Thyroid gland (tissue), 4 donors: ENCODE results near the gene TRIM24.

Experiments used
- CTCF ChIP-seq, 6 experiments: fragments of 200-600 bp in 3 of 6; fragments of 450-650 bp in 3 of 6; sonication (generic) in 3 of 6; IDR thresholded peaks; one replicate each; pipeline ENCODE4 v1.5.1; 2016 to 2019; ENCODE audit warnings: antibody characterized with exemption in 6 of 6, mild to moderate bottlenecking in 2 of 6, inconsistent platforms in 1 of 6, moderate library complexity in 1 of 6
- POLR2A ChIP-seq, 2 donors: fragments of 450-650 bp; IDR thresholded peaks; one replicate each; pipeline ENCODE4 v1.6.1; 2017; ENCODE audit warnings: antibody characterized with exemption in 2 of 2, mild to moderate bottlenecking in 2 of 2, moderate library complexity in 1 of 2

GRCh38 chr7:138626846-138627245, 166.8 kb downstream of the TRIM24 start:
- TF ChIP-seq CTCF (IDR thresholded peaks at IDR 0.05): no peak
- TF ChIP-seq POLR2A (IDR thresholded peaks at IDR 0.05): no peak
